Stimulated activated CD8-positive, alpha-beta memory T cell treated with anti-CD3 and anti-CD28 coated beads, Interleukin-2, amount 100 ng/mL, for 1 hour (primary cell): ENCODE measurements around the gene PPP2R3B.
"Not testable (repeated sequence)": the region's sequence is repeated elsewhere in the genome, so short reads cannot be mapped to it uniquely, and the experiment has no call there.

Experiments used
- DNase-seq, 2 donors: peaks; one replicate each; pipeline ENCODE4 v3.0.0-alpha.2; 2020; ENCODE audit warnings: low read depth in 2 of 2

PPP2R3B gene

DNA sequence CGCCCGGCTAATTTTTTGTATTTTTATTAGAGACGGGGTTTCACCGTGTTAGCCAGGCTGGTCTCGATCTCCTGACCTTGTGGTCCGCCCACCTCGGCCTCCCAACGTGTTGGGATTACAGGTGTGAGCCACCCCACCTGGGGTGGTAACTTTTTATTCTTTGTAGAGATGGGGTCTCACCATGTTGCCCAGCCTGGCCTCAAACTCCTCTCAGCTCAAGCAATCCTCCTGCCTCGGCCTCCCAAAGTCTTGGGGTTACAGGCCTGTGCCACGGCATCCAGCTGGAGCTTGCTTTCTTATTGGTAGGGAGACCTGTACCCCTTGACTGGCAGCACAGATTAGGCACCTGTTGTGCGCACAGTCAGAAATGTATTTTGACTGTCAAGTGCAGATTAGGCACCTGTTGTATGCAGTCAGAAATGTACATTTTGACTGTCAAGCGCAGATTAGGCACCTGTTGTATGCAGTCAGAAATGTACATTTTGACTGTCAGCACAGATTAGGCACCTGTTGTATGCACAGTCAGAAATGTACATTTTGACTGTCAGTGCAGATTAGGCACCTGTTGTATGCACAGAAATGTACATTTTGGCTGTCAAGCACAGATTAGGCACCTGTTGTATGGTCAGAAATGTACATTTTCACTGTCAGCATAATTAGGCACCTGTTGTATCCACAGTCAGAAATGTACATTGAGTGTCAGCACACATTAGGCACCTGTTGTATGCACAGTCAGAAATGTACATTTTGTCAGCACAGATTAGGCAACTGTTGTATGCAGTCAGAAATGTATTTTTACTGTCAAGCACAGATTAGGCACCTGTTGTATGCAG is 80.7 kb downstream of the PPP2R3B start:
- DNase-seq: not testable (repeated sequence)

DNA sequence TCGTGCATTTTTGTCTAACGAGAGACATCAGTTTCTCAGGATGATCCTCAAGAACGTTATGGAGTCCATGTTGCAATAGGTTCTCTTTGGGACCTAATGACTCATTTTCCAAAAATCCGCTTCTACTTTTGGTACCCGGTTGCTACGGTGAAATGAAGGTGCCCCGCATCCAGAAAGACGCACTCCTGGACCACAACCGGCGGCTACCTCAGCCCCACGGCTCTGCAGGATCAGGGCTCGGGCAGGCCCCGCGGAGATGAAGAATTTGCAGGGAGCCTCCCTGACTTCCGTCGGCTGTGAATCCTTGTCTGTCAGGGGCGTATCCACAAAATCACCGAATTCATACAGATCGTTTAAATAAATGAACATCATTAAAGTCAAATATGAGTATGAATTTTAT is 83.7 kb downstream of the PPP2R3B start:
- no peak for DNase-seq

DNA sequence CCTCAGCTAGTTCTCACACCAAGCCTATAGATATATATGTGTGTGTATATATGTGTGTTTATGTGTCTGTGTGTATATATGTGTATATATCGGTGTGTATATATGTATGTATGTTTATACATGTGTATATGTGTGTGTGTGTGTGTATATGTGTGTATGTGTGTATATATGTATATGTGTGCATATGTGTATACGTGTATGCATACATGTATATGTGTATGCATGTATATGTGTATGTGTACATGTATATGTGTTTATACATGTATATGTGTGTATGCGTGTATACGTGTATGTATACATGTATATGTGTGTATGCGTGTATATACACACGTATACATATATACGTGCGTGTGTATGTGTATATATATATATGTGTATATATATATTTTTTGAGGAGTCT is 86.4 kb downstream of the PPP2R3B start:
- no peak for DNase-seq

DNA sequence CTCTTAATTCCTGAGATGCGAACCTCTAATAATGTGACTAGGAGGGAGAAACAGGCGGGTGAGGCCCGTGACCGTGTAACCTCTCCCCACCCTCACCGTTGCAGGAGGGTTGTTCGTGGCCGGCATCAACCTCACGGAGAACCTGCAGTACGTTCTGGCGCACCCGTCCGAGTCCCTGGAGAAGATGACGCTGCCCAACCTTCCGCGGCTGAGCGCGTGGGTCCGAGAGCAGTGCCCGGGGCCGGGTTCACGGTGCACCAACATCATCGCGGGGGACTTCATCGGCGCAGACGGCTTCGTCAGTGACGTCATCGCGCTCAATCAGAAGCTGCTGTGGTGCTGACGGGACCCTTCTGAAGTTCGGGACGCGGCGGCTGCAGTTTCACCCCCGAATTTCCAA is 87.7 kb downstream of the PPP2R3B start:
- DNase-seq: no peak

DNA sequence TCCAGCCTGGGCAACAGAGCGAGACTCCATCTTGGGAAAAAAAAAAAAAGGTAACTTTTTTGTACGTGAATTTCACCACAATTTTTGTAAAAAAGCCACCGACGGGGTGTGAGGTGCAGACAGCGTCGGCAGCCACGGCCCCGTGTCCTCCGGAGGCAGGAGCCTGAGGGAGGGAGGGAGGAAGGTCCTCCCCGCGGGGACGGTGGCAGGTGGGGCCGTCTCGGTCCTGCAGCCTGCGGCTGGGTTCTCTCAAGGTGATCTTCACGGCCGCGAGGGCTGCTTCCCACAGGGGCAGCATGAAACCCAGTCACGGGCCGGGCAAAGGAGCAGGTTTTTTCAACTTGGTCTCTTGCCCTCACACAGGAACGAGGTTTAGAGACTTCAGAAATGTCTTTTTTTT is 91.6 kb downstream of the PPP2R3B start:
- no peak for DNase-seq

DNA sequence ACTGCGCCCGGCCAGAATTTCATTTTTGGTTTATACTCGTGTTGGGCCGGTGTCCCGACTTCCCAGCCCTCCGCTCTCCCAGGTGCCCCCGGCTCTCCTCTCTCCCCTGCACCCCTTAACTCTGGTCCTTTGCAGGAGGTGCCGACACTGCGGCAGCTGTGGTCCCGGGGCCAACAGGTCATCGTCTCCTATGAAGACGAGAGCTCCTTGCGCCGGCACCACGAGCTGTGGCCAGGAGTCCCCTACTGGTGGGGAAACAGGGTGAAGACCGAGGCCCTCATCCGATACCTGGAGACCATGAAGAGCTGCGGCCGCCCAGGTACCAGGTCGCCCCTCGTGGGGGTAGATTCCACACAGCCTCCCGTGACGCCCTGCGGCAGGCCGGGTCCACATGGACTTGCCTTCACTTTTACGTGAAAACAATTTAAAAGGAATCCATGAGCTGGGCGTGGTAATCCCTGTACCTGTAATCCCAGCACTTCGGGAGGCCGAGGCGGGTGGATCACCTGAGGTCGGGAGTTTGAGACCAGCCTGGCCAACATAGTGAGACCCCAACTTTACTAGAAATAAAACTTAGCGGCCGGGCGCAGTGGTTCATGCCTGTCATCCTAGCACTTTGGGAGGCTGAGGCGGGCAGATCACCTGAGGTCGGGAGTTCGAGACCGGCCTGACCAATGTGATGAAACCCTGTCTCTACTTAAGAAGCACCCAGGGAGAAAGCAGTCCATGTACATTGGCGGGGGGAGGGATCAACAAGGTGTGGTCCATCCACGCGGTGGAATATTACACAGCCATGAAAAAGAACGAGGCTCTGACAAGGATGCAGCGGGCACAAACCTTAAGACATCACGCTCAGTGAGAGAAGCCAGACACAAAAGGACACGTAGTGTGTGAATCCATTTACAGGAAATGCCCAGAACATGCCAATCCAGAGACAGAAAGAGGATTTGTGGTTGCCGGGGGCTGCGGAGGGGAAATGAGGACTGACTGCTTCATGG is 93.5 kb downstream of the PPP2R3B start:
- DNase-seq: no peak

DNA sequence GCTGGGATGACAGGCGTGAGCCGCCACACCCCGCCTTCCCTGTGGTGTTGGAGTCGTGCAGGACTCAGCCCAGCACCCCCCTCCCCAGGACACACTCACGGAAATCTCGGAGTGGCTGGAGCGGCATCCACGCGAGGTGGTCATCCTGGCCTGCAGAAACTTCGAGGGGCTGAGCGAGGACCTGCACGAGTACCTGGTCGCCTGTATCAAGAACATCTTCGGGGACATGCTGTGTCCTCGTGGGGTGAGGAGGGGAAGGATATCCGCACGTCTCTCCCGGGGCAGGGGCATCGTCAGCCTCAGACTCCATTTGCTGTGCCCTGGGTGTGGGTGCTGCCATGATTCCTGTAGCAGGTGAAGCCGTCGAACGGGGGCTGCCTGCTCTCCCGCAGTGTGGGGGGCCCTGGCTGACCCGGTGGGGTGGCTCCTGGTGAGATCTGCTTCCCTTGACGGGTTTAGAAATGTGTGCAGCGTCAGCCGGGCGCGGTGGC is 95.3 kb downstream of the PPP2R3B start:
- no peak for DNase-seq

DNA sequence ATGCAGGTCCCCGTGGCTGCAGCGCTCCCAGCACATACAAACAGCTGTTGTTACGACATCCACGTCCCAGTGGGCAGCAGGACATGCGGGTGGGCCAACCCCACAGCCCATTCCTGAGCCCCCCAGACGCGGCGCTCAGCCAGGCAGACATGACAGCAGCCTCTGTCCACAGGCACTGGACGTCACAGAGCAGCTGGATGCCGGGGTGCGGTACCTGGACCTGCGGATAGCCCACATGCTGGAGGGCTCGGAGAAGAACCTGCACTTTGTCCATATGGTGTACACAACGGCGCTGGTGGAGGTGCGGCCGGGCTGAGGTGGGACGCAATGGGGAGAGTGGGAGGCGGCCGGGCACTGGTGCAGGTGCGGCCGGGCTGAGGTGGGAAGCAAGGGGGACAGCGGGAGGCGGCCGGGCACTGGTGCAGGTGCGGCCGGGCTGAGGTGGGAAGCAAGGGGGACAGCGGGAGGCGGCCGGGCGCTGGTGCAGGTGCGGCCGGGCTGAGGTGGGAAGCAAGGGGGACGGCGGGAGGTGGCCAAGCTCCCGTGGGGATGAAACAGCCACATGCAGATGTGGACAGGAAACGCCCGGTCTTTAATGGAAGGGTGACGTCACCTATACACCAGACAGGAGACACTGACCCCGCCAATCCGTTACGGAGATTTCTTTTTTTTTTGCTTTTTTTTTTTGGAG is 96.1 kb downstream of the PPP2R3B start:
- DNase-seq: no peak

DNA sequence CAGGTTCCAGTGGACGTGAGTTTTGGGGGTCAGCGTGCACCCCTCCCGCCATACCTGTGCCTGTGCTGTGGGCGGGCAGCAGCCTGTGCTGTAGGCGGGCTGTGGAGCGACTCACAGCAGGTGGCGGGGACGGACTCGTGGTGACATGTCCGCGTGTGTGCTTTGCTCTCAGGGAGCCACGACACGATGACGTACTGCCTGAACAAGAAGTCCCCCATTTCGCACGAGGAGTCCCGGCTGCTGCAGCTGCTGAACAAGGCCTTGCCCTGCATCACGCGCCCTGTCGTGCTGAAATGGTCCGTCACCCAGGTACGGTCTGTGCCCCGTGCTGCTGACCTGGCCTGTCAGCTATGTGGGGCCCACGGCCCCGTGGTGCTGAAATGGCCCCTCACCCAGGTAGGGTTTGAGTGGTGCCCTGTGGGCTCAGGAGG is 98.1 kb downstream of the PPP2R3B start:
- DNase-seq: no peak

DNA sequence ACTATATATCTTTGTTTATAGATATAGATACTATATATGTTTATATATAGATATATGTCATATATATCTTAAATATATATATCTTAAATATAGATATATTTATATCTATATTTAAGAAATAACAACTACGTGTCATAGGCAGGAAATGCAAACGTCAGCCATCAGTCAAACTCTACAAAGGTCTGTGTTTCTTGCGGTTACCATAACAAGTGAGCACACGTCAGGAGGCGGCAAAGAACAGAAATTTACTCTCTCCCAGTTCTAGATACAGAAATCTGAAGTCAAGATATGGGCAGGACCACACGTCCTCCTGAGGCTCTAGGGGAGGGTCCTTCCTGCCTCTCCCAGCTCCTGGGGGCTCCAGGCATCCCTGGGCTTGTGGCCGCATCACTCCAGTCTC is 99.0 kb downstream of the PPP2R3B start:
- no peak for DNase-seq

DNA sequence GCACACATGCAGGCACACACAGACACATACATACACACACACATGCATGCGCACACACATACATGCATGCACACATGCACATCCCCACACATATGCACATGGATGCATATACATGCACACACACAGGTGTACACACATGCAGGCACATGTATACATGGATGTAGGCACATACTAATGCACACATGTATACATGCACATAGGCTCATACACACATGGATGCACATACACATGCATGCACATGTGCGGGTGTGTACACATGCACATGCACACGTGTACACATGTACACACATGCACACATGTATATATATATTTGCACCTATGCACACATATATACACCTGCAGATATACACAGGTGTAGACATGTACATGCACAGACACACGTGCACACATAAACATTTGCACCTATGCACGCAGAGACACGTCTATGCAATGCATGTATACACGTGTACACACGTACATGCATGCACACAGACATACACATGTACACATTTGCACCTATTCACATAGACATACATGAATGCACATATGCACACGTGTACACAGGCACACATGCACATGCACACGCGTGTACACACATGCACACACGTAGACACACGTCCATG is 101.5 kb downstream of the PPP2R3B start:
- DNase-seq: no peak
